OCI-LY3 (cell line): ENCODE results near the gene MACROD2.

Experiments used
- CTCF ChIP-seq: fragments of 200-600, 300-600 bp; sonication (generic); IDR thresholded peaks from 2 replicates; pipeline ENCODE4 v1.5.1; 2014; ENCODE audit warnings: antibody characterized with exemption, low read length, low read depth
- EZH2phosphoT487 ChIP-seq: fragments of 200-600 bp; shearing (Covaris generic); IDR thresholded peaks from 2 replicates; pipeline ENCODE4 v1.6.1; 2018; ENCODE audit warnings: antibody characterized with exemption, mixed run types, low read depth

DNA sequence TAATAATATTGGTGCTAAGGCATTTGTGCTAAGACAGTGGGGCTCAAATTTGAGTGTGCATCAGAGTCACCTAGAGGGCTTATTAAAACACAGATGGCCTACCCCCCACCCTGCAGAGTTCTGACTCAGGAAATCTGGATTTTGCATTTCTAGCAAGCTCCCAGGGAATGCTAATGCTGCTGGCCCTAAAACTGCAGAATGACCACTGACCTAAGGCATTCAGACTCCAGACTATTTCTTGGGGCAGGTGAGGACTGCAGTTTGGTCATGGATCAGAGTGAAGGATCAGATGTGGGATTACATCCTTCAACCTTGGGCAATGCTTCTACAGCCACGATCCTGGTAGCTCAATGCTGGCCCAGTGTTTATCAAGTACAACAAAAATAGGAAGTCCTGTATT, 952.2 kb downstream of the MACROD2 start:
- no peak for TF ChIP-seq CTCF
- no peak for TF ChIP-seq EZH2phosphoT487
